Stimulated activated CD4-positive, alpha-beta T cell treated with anti-CD3 and anti-CD28 coated beads, Interleukin-2, amount 100 ng/mL, for 4 hours (primary cell): ENCODE measurements around the gene NSL1.
A peak's percentile ranks its signal among the peaks of the same experiment; 100 is the strongest.
"Not testable (repeated sequence)": the region's sequence is repeated elsewhere in the genome, so short reads cannot be mapped to it uniquely, and the experiment has no call there.

Experiments used
- DNase-seq: peaks from one replicate; pipeline ENCODE4 v3.0.0-alpha.2; 2020; ENCODE audit warnings: low read depth

The NSL1 gene, protein sequence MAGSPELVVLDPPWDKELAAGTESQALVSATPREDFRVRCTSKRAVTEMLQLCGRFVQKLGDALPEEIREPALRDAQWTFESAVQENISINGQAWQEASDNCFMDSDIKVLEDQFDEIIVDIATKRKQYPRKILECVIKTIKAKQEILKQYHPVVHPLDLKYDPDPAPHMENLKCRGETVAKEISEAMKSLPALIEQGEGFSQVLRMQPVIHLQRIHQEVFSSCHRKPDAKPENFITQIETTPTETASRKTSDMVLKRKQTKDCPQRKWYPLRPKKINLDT

DNA sequence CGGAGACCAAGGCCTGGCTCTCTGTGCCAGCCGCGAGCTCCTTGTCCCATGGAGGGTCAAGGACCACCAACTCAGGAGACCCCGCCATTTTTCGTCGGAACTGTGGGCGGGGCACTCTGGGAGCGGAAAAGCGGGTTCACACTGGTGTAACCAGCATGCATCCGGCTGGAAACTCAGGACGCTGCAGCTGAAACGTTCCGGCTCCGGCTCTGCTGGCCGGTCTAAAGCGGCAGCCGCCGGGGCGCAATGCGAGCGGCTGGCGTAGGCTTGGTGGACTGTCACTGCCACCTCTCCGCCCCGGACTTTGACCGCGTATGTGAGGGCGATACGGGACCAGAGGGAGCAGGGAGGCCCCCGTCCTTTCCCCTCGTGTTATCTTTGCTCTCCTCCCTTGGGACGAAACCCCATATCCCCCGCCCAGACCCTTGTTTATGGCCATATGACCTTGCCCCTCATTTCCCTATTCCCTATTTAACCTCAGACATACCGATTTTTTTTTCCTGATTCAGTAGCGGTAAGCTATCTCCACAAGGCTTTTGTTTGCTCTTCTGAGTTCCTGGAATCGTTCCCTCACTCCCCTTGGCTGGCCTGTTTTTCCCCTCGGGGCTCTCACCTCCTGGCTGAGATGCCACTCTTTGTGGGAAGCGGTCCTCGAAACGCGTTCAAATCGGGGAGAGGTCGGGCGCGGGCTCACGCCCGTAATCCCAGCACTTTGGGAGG is at the start of gene NSL1, which contains the start of gene TATDN3:
TSS of gene NSL1 (minus strand) at position 102 of the 720 bp plus-strand sequence. CDS start at position 88, 14 bp downstream.
TSS of gene TATDN3 (plus strand) at position 219 of the 720 bp plus-strand sequence. CDS start at position 247, 28 bp downstream.
- DNase-seq, result peak; percentile 87

DNA sequence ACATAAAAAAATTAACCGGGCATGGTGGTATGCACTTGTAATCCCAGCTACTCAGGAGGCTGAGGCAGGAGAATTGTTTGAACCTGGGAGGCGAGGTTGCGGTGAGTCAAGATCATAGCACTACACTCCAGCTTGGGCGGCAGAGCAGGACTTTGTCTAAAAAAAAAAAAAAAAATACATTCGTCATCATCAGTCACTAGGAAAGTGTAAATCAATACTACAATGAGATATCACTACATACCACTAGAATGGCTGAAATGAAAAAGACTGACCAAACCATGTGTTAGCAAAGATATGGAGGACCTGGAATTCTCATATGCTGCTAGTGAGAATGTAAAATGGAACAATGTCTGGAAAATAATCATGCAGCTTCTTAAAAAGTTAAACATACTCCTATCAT is 46.6 kb upstream of the NSL1 start:
- DNase-seq, result no peak

DNA sequence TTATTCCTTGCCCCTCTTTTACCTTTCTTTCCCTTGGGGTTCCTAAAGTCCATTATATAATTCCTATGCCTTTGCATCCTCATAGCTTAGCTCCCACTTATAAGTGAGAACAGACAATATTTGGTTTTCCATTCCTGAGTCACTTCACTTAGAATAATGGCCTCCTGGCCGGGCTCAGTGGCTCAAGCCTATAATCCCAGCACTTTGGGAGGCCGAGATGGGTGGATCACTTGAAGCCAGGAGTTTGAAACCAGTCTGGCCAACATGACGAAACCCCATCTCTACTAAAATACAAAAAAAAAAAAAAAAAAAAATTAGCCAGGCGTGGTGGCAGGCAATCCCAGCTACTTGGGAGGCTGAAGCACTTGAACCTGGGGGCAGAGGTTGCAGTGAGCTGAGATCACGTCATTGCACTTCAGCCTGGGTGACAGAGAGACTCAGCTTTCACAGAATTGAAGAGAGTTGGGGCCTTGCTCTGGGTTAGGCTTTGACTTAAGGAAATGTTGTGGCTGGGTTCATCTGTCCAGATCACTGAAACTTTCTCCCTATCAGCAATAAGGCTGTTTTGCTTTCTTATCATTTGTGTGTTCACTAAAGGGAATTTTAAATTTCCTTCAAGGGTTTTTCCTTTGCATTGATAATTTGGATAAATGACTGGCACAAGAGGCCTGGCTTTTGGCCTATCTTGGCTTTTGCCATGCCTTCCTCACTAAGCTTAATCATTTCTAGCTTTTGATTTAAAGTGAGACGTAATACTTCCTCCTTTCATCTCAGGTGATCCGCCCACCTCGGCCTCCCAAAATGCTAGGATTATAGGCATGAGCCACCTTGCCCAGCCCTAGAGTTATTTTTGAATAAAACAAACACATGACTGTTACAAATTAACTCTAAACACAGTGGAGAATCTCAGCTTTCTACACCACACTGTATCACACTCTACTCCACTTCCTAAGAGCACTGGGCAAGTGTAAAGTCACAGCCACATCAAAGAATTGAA is 41.9 kb upstream of the NSL1 start:
- not testable (repeated sequence) for DNase-seq

DNA sequence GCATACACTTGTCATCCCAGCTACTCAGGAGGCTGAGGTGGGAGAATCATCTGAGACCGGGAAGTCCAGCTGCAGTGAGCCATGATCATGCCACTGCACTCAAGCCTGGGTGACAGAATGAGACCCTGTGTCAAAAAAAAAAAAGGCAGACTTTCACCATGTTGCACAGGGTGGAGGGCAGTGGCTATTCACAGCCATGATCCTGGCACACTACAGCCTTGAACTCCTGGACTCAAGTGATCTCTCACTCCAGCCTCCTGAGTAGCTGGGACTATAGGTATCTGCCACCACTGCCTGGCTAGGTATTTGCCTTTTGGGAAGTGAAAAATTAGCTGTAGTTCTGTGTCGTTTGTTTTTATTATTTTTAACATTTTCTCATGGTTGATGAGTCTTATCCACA is 36.8 kb upstream of the NSL1 start:
- DNase-seq, result no peak

DNA sequence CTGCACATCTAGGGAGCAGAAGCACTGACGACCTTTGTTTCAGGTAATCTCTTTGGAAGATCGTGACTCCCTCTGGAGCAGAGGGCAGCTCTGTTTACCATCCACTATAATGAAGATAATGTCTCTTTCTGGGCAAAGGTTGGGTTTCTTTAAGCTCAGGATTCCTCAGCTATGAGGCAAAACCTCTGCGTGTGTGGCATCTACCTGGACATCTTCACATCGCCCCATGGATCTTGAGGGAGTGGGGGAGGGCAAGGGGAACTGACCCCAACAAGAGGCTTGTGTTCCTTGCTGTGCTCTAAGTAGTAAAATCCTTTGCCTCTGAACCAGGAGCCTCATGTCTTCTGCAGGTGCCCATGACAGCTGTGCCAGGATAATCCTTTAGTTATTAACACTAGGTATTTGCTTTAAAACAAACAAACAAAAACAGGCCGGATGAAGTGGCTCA is 36.3 kb upstream of the NSL1 start:
- no peak for DNase-seq

DNA sequence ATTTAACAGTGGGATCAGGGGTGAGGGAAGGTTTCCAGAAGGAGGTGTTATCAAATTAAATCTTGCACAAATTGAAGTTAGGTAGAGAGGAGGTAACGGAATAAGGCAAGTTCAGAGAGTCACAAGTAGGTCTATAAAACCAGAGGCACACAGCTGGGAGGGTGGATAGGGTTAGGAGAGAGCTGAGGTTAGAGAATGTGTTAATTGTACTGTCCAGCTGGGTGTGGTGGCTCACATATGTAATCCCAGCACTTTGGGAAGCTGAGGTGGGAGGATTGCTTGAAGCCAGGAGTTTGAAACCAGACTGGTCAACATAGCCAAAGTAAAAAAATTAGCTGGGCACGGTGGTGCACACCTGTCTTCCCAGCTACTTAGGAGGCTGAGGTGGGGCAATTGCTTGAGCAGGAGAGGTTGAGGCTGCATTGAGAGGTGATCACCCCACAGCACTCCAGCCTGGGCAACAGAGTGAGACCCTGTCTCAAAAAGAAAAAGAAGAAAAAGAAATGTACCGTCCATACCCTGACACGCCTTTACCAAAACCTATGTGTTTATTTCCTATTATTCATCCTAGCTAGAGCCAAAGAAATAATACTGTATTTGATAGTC is 35.7 kb upstream of the NSL1 start:
- no peak for DNase-seq

DNA sequence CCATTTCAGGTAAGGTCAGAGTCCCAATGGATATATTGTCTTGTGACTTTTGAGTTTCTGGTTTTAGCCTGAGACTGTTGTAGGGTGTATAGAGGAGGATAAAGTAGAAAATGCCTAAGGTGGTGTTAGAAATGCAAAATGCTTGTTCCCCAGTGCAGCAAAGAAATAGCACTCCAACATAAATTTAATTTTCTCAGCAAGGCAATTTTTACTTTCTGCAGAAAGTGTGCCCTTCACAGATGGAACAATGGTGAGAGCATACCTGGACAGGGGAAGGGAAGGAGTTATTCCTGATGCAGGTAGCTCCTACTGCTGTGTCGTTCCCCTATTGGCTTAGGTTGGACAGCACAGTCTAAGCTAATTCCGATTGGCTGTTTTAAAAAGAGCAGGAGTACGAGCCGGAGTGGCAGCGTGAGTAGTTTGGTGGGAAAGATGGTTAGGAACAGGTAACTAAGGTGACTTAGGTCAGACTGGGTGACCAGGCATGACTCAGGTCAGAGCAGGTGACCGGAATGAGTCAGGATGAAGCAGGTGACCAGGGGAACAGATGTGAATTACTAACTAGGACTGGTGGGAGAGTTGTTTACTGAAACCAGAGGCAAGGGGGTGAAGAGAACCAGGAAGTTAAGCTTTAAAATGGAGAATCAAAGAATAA is 34.3 kb upstream of the NSL1 start:
- DNase-seq, result no peak

DNA sequence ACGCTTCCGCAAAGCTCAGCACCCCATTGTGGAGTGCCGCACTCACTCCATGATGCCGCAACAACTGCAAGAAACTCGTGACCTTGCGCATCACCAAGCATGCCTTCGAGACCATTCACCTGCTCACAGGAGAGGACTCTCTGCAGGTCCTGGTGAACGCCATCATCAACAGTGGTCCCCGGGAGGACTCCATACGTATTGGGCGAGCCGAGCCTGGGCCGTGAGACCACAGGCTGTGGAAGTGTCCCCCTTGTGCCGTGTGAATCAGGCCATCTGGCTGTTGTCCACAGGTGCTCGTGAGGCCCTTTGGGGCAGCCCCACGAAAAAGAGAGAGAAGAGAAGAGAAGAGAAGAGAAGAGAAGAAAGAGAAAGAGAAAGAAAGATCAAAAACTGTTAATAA is 32.6 kb upstream of the NSL1 start:
- no peak for DNase-seq

DNA sequence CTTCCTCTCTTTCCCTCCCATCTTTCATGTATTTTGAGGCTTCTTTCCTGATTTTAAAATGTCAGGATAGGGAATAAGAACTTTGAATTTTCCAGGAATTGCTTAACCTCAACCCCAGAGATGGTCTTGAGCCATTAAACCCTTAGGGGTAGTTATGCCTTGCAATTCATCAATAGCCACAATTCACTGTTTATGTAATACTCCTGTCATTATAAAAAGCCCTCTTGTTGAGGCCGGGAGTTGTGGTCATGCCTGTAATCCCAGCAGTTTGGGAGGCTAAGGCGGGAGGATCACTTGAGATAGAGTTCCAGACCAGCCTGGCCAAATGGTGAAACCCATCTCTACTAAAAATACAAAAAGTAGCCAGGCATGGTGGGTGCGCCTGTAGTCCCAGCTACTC is 31.4 kb upstream of the NSL1 start:
- no peak for DNase-seq

DNA sequence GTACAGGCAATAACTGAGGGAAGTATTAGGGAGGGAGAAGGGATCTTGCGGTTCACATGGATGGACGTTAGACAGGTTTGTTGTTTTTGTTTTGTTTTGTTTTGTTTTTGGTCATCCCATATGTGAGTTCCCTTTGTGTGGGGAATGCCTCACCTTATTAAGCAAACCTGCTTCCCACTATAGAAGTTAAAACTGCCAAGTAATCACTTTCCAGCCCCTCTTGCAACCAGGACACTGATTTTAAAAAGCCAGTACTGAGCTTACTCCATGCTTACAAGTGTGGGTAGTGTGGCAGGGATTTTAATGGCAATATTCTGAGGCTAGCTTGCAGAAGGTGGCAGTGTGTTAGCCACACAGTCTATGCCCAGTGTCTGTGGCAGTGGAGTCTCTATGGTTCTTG is 29.4 kb upstream of the NSL1 start:
- DNase-seq, result no peak

DNA sequence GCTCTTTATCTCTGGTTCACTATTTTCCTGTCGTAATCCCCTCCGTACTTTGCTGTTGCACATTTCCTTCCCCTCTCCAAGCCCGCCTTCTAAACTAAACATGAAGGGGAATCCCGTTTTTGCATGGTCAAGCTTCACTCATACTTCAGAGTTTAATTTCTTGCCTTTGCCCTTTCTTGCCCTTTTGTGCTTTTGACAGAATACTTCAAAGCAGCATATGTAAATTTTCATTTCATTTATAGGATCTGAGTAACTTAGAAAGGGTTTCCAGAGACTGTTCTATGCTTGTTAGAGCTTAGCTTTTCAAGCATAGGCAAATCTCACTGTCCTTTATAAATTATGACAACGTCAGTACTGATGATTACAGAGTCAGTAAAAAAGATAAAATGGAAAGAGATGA is 28.1 kb upstream of the NSL1 start:
- no peak for DNase-seq

DNA sequence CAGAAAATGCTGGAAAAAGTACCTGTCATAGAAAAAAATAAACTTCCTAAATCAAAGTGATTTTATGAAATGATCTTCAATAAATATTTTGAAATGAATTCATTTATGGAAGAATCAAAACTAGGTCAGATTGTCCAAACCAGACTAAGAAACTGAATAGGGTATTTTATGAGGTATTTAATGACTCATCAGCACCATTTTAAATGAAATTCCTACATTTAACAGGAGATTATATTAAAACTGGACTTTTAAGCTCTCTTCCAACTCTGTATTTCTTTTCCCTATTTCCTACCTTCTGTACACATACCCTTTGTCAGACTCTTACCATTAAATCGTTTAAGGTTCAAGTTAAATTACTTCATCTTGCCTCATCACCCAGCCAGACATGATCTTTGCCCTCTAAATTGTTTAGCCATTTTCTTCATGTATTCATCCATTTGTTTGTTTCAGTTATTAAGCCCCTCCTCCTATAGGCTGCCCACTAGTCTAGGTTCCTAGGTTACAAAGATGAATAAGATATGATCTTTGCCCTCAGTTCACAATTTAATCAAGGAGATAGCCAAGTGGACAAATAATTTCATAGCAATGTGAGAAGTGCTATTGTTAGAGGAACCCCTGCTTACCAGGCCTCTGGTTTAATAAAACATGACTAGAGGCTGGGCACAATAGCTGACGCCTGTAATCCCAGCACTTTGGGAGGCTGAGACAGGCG is 25.1 kb upstream of the NSL1 start:
- DNase-seq, result no peak

DNA sequence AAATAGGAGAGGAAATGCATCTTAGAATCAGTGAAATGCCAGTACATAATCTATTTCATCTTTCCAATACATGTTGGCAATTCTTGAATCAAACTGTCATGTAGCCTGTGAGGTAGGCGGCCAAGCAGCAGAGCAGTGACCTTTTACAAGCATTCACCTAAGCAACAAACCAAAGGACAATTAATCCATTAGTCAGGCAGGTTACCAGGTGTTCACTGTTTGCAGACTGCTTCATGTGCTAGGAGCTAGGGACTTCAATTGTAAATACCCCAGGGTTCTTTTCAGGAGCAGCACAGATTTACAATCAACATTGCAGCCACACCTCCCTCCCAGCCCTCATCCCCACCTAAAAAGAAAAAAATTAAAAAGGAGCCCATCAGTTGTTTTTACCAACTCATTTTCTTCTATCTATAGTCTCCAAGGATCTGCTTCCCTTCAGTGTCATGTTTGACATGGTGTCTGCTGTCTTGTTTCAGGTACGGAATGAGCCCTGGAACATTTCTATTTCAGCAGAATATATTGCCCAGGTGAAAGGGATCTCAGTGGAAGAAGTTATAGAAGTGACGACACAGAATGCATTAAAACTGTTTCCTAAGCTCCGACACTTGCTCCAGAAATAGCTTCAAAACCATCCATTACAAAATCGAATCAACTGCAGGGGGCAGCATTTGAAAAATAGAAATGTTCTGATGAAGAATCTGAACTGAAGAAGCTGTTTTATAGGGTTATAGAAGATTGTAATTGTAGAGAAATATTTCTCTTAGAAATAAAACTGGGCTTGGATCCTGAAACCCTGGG is 23.2 kb upstream of the NSL1 start:
- DNase-seq, result no peak

DNA sequence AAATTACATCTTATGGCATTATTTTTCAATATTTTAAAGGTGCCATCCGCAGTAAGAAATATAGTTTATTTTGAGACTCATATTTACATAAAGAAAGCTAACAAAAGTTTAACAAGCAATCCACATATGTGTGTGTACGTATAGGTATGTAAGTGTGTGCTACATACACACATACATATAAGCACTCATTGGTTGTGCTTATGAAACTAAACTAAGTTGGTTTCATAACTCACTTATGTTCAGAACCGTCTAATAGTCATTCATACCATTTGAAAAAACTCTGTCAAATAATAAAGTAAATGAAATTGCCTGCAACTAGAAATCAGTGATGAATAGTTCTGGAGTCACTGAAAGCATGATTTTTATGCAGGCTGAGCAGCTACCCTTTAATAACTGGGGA is 14.2 kb upstream of the NSL1 start:
- no peak for DNase-seq

DNA sequence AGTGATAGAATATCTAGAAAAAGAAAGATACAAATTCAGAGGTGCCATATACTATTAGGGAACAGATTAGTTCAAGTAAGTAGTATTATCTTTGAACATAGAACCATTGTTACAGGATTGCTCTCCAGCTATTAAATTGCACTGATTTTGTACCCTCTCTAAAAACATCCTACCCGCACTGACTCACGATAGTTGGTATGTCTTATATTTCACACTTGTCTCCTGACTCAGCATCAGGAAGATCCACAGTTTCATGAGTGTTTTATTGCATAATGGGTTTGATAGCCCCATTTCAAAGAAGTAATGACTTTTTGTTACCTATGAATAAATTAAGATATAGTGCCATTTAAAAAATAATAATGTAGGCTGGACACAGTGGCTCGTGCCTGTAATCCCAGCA is 6.1 kb upstream of the NSL1 start:
- no peak for DNase-seq

DNA sequence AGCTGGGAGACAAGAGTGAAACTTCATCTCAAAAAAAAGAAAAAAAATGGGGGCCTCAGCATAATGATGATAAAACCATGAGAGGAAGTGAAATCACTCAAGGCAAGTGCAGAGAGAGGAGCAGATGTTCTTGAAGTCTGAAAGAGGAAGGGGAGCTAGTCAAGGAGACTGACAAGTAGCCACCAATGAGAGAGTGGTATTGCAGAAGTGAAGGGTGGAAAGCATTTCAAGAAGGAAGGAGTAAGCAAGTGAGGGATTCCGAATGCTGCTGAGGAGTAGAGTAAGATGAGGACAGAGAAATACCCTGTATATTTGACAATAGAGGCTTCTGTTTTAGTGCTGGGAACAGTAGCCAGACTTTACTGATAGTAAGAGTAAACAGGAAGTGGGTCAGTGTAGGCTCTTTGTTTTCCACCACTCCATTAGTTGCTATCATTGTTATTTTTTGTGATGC is 3.0 kb upstream of the NSL1 start:
- DNase-seq, result no peak

DNA sequence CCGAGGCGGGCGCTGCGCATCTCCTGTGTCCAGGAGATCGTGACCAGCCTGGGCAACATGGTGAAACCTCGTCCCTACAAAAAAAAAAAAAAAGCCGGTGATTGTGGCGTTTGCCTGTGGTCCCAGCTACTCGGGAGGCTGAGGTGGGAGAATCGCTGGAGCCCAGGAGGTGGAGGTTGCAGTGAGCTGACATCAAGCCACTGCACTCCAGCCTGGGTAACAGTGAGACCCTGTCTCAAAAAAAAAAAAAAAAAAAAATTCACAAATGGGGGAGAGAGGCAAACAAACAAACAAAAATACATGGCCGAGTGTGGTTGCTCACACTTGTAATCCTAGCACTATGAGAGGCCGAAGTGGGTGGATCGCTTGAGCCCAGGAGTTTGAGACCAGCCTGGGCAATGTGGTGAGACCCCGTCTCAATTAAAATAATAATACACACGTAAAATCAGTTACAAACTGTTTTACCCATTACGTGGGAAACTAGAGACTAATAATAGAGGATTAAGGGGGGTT is 875 bp upstream of the NSL1 start:
- DNase-seq, result no peak

DNA sequence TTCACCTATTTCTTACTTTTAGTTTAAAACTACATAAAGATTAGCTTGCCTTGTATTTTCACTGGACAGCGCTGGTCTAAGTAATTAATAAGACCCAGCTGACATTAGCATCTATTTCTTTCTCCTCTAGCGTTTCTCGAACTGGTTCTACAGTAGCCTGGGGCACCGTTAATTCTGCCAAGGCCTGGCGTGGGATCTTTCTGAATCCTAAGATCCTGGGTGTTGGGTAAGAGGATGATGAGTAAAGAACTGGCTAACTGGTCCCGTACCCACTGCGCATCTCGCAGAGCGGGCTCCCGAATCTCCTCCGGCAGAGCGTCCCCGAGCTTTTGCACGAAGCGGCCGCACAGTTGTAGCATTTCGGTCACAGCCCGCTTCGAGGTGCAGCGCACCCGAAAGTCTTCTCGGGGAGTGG is 309 bp downstream of the NSL1 start:
- DNase-seq, result no peak

DNA sequence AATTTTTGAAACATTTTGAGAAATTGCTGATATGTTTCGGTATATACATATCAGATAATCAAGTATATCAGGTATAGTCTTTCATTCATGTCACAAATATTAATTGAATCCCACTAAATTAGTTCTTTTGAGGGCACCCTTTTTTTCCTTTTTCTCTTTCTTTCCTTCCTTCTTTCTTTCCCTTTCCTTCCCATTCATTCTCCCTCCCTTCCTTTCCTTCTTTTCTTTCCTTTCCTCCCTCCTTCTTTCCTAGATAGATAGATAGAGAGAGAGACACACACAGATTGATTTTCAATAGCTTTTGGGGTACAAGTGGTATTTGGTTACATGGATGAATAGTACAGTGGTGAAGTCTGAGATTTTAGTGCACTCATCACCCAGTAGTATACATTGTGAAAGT is 5.7 kb downstream of the NSL1 start:
- no peak for DNase-seq

DNA sequence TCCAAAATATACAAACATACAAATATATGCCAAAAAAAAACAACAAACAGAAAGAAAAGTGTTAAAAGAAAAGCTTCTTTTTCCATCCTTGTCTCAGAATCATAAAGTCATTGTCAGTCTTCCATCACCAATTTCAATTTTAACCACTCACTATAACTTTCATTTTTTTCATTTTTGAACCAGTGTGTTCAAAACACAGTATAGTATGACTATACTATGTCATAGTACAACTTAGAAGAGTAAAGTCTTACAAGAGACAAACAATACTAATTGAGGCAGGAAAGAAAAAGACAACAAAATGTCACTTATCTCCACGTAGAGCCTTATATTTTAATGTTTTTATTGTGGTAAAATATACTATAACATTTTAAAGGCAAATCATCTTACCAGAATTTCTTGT is 7.6 kb downstream of the NSL1 start:
- no peak for DNase-seq
